ENCODE data around the gene ATP10A. TPM values are rescaled to one million over a fixed set of nuclear protein-coding genes. Genes with fewer than 3 reads are reported as not detected.

The ATP10A gene
- total and polyA plus RNA-seq, 8 donors = 1.5 to 15.2 (median 3.2) TPM

DNA sequence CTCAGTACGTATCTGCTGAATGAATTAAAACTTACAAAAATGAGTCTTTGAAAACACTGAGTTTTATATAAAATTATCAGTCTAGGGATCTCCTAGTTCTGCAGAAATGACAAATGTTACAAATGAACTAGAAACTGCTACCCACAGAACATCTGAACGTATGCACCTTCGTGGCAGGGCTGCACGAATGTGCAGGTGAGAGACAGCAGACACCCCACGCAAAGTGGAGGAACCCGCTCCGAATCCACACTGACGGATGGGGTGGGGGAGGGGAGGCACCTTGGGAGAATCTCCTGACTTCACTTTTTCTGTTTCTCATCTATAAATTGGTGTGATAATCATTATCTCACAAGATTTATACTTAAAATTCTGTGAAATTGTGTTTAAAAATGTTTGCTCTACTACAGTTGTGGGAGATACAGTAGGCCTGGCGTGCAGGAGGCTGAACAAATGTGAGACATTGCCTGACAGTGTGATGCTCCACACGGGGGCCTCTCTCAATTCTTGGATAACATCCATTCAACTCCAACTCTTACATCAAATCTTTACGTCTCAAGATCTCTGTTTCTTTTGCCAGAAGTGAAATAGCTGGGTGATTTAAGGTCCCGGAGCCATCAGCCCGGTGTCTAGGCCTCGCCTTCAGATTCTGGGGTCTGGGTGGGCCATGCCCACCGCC, 86.9 kb downstream of the ATP10A start:
- intact Hi-C loops (cut with DNase I; ENCODE audit: low total_unique reads) = no loop called here
- Histone ChIP-seq H3K4me1 (peaks cover 0 to 16% (median 9%) of the 10 kb centered on the region in 4 donors), H3K27me3 (no peaks in the 10 kb centered on the region), H3K36me3 (peaks cover 10 to 16% (median 12%) of the 10 kb centered on the region in 4 donors), H3K27ac (peak overlapping the region in 2 of 5 donors; percentile 10 to 39), H3K9me3 (no peaks in the 10 kb centered on the region), H3K4me3 (no peak overlapping the region)
- DNase-seq = no peak
- TF ChIP-seq, protein P1, sequence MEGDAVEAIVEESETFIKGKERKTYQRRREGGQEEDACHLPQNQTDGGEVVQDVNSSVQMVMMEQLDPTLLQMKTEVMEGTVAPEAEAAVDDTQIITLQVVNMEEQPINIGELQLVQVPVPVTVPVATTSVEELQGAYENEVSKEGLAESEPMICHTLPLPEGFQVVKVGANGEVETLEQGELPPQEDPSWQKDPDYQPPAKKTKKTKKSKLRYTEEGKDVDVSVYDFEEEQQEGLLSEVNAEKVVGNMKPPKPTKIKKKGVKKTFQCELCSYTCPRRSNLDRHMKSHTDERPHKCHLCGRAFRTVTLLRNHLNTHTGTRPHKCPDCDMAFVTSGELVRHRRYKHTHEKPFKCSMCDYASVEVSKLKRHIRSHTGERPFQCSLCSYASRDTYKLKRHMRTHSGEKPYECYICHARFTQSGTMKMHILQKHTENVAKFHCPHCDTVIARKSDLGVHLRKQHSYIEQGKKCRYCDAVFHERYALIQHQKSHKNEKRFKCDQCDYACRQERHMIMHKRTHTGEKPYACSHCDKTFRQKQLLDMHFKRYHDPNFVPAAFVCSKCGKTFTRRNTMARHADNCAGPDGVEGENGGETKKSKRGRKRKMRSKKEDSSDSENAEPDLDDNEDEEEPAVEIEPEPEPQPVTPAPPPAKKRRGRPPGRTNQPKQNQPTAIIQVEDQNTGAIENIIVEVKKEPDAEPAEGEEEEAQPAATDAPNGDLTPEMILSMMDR (IDR thresholded peaks at IDR 0.05) = no peak
- TF ChIP-seq POLR2AphosphoS5 (IDR thresholded peaks at IDR 0.05) (no peak), EP300 (IDR thresholded peaks at IDR 0.05) (no peak), POLR2A (IDR thresholded peaks at IDR 0.05) (no peak)
- WGBS, 5 donors = 76 to 91% (median 84%) methylated on average over 15 of the region's 15 CpGs

DNA sequence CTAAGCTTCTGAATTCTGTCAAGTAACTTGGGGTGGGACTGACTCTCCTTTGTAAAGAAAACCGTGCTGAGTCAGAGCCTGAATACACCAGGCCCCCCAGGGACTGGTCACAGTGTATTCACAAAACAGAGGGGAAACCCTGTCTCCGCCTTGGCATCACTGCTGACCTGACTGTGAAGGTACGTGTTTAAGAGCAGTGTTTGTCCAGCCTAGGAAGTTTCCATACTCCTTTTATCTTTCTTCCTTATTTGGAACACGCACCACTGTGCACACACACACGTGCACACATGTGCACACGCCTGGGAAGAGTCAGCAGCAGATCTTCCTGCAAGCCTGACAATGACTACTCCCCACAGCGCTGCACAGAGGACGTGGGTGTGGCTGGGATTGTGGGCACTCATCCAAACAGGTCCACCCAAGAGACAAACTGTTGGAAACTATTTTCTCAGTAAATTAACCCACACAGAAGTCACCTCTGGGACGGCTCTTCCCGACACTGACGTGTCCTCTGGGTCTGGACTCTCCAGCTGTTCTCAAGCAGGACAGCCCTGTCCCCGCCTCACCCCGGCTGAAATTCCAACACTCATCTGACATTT, 87.7 kb downstream of the ATP10A start:
- peak in 1 of 3 donors; percentile 43 for TF ChIP-seq POLR2AphosphoS5 (IDR thresholded peaks at IDR 0.05)
- TF ChIP-seq, protein P1 (IDR thresholded peaks at IDR 0.05) = no peak
- intact Hi-C loops (cut with DNase I; ENCODE audit: low total_unique reads) = no loop called here
- H3K4me3 ChIP-seq = no peak overlapping the region
- no peaks in the 10 kb centered on the region for H3K9me3 ChIP-seq
- peak; percentile 25 to 48 for DNase-seq
- H3K36me3 ChIP-seq = peaks cover 5 to 10% (median 7%) of the 10 kb centered on the region in 4 donors
- 26 to 40% (median 35%) methylated on average over 13 of the region's 13 CpGs for WGBS, 5 donors
- H3K27ac ChIP-seq = peak overlapping the region in 3 of 5 donors; percentile 10 to 39 (median 17)
- H3K4me1 ChIP-seq = peaks cover 0 to 16% (median 9%) of the 10 kb centered on the region in 4 donors
- no peaks in the 10 kb centered on the region for H3K27me3 ChIP-seq

DNA sequence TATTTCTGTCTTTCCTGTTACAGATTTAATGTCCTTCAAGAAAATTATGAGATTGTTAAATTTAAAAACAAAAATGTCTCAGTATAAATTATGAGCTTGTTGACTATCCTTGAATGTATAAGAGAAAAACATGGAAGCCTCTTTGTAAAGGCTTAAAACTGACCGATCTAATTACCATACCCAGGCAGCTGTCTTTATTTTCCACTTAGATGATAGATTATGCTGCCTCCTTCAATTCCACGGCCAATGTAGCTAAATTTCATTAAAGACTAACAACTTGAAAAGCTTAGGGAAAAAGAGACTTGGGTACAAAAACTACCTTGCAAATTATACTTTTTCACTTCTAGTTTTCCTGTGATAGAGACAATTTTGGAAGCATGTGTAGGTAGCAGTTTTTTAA, 88.3 kb downstream of the ATP10A start:
- intact Hi-C loops (cut with DNase I; ENCODE audit: low total_unique reads) = no loop called here
- Histone ChIP-seq H3K27me3 (no peaks in the 10 kb centered on the region), H3K4me3 (no peak overlapping the region), H3K4me1 (peaks cover 0 to 16% (median 9%) of the 10 kb centered on the region in 4 donors), H3K36me3 (peaks cover 0 to 4% (median 1%) of the 10 kb centered on the region in 4 donors), H3K27ac (peak overlapping the region in 1 of 5 donors; percentile 39), H3K9me3 (no peaks in the 10 kb centered on the region)
- 78 to 82% (median 79%) methylated on average over 2 of the region's 2 CpGs for WGBS, 5 donors
- TF ChIP-seq EP300 (IDR thresholded peaks at IDR 0.05) (no peak), POLR2AphosphoS5 (IDR thresholded peaks at IDR 0.05) (no peak), POLR2A (IDR thresholded peaks at IDR 0.05) (no peak)
- TF ChIP-seq, protein P1 (IDR thresholded peaks at IDR 0.05) = no peak
- DNase-seq = no peak

DNA sequence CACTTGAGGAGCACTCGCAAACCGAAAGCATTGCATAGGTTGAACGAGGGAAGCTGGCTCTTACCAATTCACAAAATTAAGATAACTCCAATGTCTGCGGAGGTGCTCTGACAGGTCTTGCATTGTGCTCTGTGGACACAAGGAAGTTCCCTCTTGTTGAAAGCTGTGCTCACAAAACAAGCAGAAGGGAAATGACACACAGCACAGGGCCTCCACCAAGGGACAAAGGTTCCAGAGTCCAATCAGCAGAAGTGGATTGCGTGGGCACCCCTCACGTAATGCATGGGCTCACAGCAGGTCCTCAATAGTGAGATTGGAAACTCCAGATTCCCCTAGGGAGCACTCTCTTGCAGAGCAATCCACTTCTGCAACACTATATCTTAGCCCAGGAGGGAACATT, 89.9 kb downstream of the ATP10A start:
- peak in 1 of 2 donors; percentile 11 for DNase-seq
- no peak overlapping the region for H3K27ac ChIP-seq
- H3K4me3 ChIP-seq = no peak overlapping the region
- WGBS, 5 donors = 65 to 78% (median 76%) methylated on average over 6 of the region's 6 CpGs
- H3K9me3 ChIP-seq = no peaks in the 10 kb centered on the region
- intact Hi-C loops (cut with DNase I; ENCODE audit: low total_unique reads) = no loop called here
- no peaks in the 10 kb centered on the region for H3K27me3 ChIP-seq
- H3K36me3 ChIP-seq = no peaks in the 10 kb centered on the region
- TF ChIP-seq, protein P1 (IDR thresholded peaks at IDR 0.05) = no peak
- TF ChIP-seq POLR2AphosphoS5 (IDR thresholded peaks at IDR 0.05) (no peak), EP300 (IDR thresholded peaks at IDR 0.05) (no peak), POLR2A (IDR thresholded peaks at IDR 0.05) (no peak)
- H3K4me1 ChIP-seq = peaks cover 0 to 16% (median 9%) of the 10 kb centered on the region in 4 donors

Data from stomach (tissue), 9 donors.